ENCODE results near the gene RHOU. TPM values are rescaled to one million over a fixed set of nuclear protein-coding genes. Genes with fewer than 3 reads are reported as not detected.

The RHOU gene
- total RNA-seq, 2 donors from 2014 or later = 6.9 to 9.3 TPM

DNA sequence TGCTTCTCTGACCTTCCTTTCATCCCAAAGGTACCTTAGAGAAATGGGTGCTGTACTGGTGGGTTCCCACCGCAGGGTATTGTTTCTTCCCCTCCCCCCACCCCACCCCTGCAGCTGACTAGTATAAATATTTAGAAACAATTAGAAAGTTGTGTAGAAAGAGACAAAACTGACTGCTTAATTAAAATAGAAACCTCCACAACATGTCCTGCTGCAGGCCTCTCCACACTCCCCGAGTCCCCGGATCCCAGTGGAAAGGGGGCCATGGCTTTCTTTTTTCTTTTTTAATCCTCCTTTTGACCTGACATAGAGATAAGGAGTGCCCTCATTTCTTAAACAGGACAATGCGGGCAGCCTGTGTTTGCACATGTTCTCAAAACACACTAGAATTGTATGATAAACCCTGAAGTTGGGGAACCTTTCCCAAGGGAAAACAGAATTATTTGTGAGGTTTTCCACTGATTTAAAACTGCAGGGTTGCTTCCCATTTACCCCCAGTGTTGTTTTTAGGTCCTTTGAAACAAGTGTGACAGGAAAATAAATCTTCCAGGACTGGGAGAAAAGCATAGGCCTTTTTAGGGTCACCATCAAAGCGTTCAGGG lies 1.7 kb downstream of the RHOU start:
- Histone ChIP-seq H3K9me3 (no peaks in the 10 kb centered on the region), H3K4me1 (peaks cover 37% of the 10 kb centered on the region), H3K36me3 (replicated peaks in 1 of 2; ENCODE audit: insufficient read depth in 1 of 2, low read depth in 2 of 2) (peaks cover 0 to 2% of the 10 kb centered on the region in 2 donors), H3K4me3 (peak overlapping the region; percentile 18 to 58), H3K27ac (peak overlapping the region in 3 of 4 donors; percentile 21 to 94 (median 93)), H3K27me3 (no peaks in the 10 kb centered on the region)
- 24 to 40% methylated on average over 5 of the region's 5 CpGs for WGBS, 2 donors
- intact Hi-C loops (cut with DNase I) = loop anchor here (10.0 kb wide), 1 partner anchor 408 kb away; no protein-coding TSS in a partner anchor
- no peak for TF ChIP-seq POLR2A (IDR thresholded peaks at IDR 0.05)
- TF ChIP-seq, protein P1, sequence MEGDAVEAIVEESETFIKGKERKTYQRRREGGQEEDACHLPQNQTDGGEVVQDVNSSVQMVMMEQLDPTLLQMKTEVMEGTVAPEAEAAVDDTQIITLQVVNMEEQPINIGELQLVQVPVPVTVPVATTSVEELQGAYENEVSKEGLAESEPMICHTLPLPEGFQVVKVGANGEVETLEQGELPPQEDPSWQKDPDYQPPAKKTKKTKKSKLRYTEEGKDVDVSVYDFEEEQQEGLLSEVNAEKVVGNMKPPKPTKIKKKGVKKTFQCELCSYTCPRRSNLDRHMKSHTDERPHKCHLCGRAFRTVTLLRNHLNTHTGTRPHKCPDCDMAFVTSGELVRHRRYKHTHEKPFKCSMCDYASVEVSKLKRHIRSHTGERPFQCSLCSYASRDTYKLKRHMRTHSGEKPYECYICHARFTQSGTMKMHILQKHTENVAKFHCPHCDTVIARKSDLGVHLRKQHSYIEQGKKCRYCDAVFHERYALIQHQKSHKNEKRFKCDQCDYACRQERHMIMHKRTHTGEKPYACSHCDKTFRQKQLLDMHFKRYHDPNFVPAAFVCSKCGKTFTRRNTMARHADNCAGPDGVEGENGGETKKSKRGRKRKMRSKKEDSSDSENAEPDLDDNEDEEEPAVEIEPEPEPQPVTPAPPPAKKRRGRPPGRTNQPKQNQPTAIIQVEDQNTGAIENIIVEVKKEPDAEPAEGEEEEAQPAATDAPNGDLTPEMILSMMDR (IDR thresholded peaks at IDR 0.05) = no peak
- DNase-seq (no peak), ATAC-seq (no peak)

DNA sequence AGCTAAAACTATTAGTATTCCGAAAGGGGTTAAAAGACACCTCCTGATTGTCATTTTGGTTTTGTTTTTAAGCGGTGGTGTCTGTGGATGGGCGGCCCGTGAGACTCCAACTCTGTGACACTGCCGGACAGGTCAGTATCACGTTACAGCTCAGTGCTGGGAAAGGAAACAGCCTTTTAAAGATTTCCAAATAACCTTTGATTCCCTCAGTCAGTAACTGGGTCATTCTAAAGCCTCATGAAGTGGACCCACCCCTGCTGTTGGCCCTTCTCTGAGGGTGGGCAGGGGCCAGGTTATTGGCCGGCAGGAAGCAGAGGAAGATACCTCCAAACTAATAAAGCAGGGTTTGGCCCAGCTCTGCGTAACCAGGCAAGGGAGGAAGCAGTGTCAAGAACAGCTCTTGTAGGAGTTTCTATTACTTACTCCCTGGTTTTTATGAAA lies 2.3 kb downstream of the RHOU start:
- DNase-seq (no peak), ATAC-seq (no peak)
- intact Hi-C loops (cut with DNase I) = loop anchor here (10.0 kb wide), 1 partner anchor 407 kb away; no protein-coding TSS in a partner anchor
- Histone ChIP-seq H3K36me3 (replicated peaks in 1 of 2; ENCODE audit: insufficient read depth in 1 of 2, low read depth in 2 of 2) (peaks cover 0 to 2% of the 10 kb centered on the region in 2 donors), H3K27me3 (no peaks in the 10 kb centered on the region), H3K27ac (peak overlapping the region in 2 of 4 donors; percentile 21 to 93), H3K4me1 (peaks cover 37% of the 10 kb centered on the region), H3K4me3 (no peak overlapping the region), H3K9me3 (no peaks in the 10 kb centered on the region)
- WGBS, 2 donors = 42 to 53% methylated on average over 8 of the region's 8 CpGs
- TF ChIP-seq, protein P1 (IDR thresholded peaks at IDR 0.05) = no peak
- TF ChIP-seq POLR2A (IDR thresholded peaks at IDR 0.05) = peak in 1 of 3 donors; percentile 6

DNA sequence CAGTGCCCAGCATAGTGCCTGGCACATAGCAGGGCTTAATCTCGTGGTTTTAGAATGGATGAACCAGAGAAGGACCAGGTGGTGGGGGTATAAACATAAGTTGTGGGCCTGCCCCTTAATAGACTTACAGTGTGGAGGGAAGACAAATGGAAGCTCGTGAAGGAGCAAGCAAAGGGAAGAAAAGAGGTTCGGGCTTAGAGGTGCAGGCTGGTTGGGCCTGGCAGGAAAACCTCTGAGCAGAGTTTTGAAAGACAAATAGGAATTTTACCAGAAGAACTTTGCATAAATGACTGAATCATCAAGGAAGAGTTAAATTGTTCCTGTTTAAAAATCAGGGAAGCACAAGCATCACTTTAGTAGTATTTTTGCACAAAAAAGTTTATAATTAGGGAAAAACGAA lies 4.5 kb downstream of the RHOU start:
- Histone ChIP-seq H3K36me3 (replicated peaks in 1 of 2; ENCODE audit: insufficient read depth in 1 of 2, low read depth in 2 of 2) (peaks cover 6 to 16% of the 10 kb centered on the region in 2 donors), H3K27ac (no peak overlapping the region), H3K9me3 (no peaks in the 10 kb centered on the region), H3K4me1 (peaks cover 31% of the 10 kb centered on the region), H3K4me3 (no peak overlapping the region), H3K27me3 (no peaks in the 10 kb centered on the region)
- TF ChIP-seq POLR2A (IDR thresholded peaks at IDR 0.05) = no peak
- TF ChIP-seq, protein P1 (IDR thresholded peaks at IDR 0.05) = no peak
- intact Hi-C loops (cut with DNase I) = loop anchor here (10.0 kb wide), 1 partner anchor 405 kb away; no protein-coding TSS in a partner anchor
- DNase-seq (no peak), ATAC-seq (no peak)
- WGBS, 2 donors = 83 to 85% methylated on average over 4 of the region's 4 CpGs

DNA sequence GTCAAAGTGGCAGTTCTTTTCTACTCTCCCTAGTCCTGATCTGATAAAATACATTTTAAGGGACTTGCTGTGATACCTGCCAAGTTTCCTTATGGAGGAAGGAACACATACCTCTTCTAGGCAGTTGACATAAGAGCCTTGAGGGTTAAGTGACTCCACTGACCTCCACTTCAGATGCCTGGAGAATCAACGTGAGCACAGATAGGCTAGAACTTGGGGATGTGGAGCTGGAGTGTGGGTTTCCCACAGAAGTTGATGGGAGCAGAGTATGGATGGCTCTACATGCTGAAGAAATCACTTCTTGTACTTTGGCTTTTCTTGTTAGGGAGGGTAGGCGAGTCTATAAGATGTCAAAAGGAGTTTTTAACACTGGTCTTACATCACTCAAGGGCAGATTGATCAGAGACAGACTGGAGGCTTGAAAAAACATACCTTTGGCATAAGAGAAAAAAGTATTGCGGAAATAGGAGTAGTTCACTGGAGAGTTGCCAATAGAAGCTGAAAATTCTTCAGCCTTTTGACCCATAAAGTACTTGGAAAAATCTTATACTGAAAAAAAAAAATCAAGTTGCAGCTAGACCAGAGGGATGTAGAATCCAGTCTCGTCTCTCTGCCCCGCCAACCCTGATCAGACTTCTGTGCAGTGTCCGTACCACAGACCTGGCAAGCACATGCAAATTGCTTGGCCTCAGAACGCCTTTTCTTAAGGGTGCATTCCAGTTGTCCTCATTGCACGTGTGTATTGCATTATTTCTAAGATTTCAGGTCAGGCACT lies 5.5 kb downstream of the RHOU start:
- H3K27ac ChIP-seq = no peak overlapping the region
- WGBS, 2 donors = 74 to 81% methylated on average over 8 of the region's 8 CpGs
- no peak for TF ChIP-seq POLR2A (IDR thresholded peaks at IDR 0.05)
- H3K9me3 ChIP-seq = no peaks in the 10 kb centered on the region
- H3K4me1 ChIP-seq = peaks cover 37% of the 10 kb centered on the region
- intact Hi-C loops (cut with DNase I) = no loop called here
- DNase-seq (no peak), ATAC-seq (no peak)
- no peak overlapping the region for H3K4me3 ChIP-seq
- peaks cover 6 to 17% of the 10 kb centered on the region in 2 donors for H3K36me3 ChIP-seq (replicated peaks in 1 of 2; ENCODE audit: insufficient read depth in 1 of 2, low read depth in 2 of 2)
- H3K27me3 ChIP-seq = no peaks in the 10 kb centered on the region

DNA sequence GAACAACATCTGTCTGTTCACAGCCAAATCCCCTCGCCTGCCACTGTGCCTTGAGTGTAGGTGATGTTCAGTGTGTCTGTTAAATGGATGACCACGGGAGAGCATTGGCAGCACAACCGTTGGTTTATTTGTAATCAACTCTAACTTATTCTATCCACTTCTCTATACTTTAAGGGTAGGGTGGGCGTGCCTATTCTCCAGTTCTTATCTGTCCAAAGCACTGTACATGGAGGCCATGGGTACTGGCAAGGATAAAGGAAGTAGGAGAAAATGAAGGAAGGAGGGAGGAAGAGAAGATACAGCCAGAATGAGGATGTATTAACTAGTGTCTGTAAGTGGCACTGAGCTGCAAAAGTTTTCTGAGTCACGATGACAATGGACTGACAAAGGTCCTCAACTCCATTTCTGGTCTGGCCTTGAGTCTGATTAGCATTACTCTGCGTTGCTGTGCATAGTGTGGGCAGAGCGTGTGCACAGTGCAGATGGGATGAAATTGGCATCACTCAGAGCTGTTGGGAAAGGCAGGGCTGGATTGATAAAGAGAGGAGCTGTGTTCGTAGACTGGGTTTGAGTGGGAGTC lies 7.1 kb downstream of the RHOU start:
- whole genome bisulfite sequencing, 2 donors = 74 to 86% methylated on average over 8 of the region's 8 CpGs
- Histone ChIP-seq H3K4me3 (no peak overlapping the region), H3K4me1 (peaks cover 32% of the 10 kb centered on the region), H3K36me3 (replicated peaks in 1 of 2; ENCODE audit: insufficient read depth in 1 of 2, low read depth in 2 of 2) (peaks cover 6 to 17% of the 10 kb centered on the region in 2 donors), H3K27me3 (no peaks in the 10 kb centered on the region), H3K9me3 (no peaks in the 10 kb centered on the region), H3K27ac (no peak overlapping the region)
- intact Hi-C loops (cut with DNase I) = no loop called here
- no peak for TF ChIP-seq POLR2A (IDR thresholded peaks at IDR 0.05)
- TF ChIP-seq, protein P1 (IDR thresholded peaks at IDR 0.05) = no peak
- ATAC-seq (no peak), DNase-seq (no peak)
